Measurements from ENCODE around the gene PKM. TPM values are rescaled to one million over a fixed set of nuclear protein-coding genes. Genes with fewer than 3 reads are reported as not detected.

The PKM gene
- total and polyA plus RNA-seq, 9 of the 15 experiments (the other 6 are each of a cell fraction or from before 2014, with no cell fraction given) = 140 to 825 (median 383) TPM

GRCh38 chr15:72156928-72157327, 74.1 kb downstream of the PKM start:
- BruUV-seq (replicated peaks) = no TSS peak
- 3% methylated on average over 2 of the region's 2 CpGs for WGBS (ENCODE audit: insufficient coverage, low coverage, missing lambda C conversion rate)

More at GRCh38 chr15:72156928-72157327, 74.1 kb downstream of the PKM start:
- POLR2A ChIA-PET = interaction anchor here (1.3 kb wide), 1 partner anchor 10 kb away, joined by 3 read pairs; no protein-coding TSS in a partner anchor
- H3K4me1 ChIP-seq (replicated peaks in 1 of 2; ENCODE audit: control insufficient read depth in 2 of 2, insufficient read depth in 2 of 2, low read length in 2 of 2) = no peaks in the 10 kb centered on the region; a peak in 1 of 5 replicates
- no peak overlapping the region for H3K4me2 ChIP-seq (ENCODE audit: insufficient read depth, low read length)
- H3K4me3 ChIP-seq = no peak overlapping the region
- in situ Hi-C loops (cut with MboI) (loop anchor here (10.0 kb wide), 1 partner anchor 622 kb away; no protein-coding TSS in a partner anchor), intact Hi-C loops (cut with micrococcal nuclease) (loop anchor here (1.0 to 10.0 kb wide), 6 partner anchors 115 to 712 kb away; no protein-coding TSS in a partner anchor)
- no peak overlapping the region for H3K9ac ChIP-seq (ENCODE audit: insufficient read depth in 1 of 2, low read depth in 2 of 2, low read length in 2 of 2)
- no peak for TF ChIP-seq CEBPG (CRISPR knock-in tag; IDR thresholded peaks at IDR 0.05)
- TF ChIP-seq CEBPG (tag; conservative IDR thresholded peaks at IDR 0.05 in 1 of 2, IDR thresholded peaks at IDR 0.05 in 1 of 2) = peak in 1 of 2 experiments; percentile 38; a peak in 1 of 4 replicates
- peak; percentile 59; the same call in 1 of the 2 replicates for TF ChIP-seq CEBPB (tag; IDR thresholded peaks at IDR 0.05)
- no peak for TF ChIP-seq MIER1 (IDR thresholded peaks at IDR 0.05; ENCODE audit: low read depth)
- H3K27ac ChIP-seq (ENCODE audit: extremely low read depth, low read depth, low read length) = no peak overlapping the region
- no peaks in the 10 kb centered on the region for H3K9me3 ChIP-seq (replicated peaks; ENCODE audit: control insufficient read depth, insufficient read depth, low read depth, low read length)
- H3K27me3 ChIP-seq (ENCODE audit: control insufficient read depth in 2 of 2, insufficient read depth in 2 of 2, low read length in 2 of 2) = peaks cover 10 to 34% of the 10 kb centered on the region in 2 experiments; a peak in 4 of 5 replicates
- H4K20me1 ChIP-seq (replicated peaks; ENCODE audit: control insufficient read depth, insufficient read depth, low read length) = no peaks in the 10 kb centered on the region; the same call in 1 of the 2 replicates
- no peaks in the 10 kb centered on the region for H3K36me3 ChIP-seq (ENCODE audit: control insufficient read depth, insufficient read depth, low read length)
- DNase-seq (ENCODE audit: extremely low read depth in 1 of 4, low spot score in 3 of 4) (no peak), FAIRE-seq (no peak), ATAC-seq (no peak)
- CTCF ChIA-PET (ENCODE audit: low intra/inter-chr PET ratio) = interaction anchor here (0.9 to 2.2 kb wide), 3 partner anchors 354 to 377 kb away, joined by 6 to 17 read pairs (median 14); no protein-coding TSS in a partner anchor
- H3K9me1 ChIP-seq (ENCODE audit: control insufficient read depth, insufficient read depth, low read length) = no peaks in the 10 kb centered on the region
- H2AFZ ChIP-seq (ENCODE audit: low read depth, low read length) = no peak overlapping the region
- H3K79me2 ChIP-seq (ENCODE audit: control insufficient read depth, insufficient read depth, low read length) = no peaks in the 10 kb centered on the region
